GM12878 (cell line): Measurements from ENCODE around the gene DCAF7. TPM values are rescaled to one million over a fixed set of nuclear protein-coding genes. Genes with fewer than 3 reads are reported as not detected.

ENCODE experiments used
- BCL11A ChIP-seq: IDR thresholded peaks from 2 replicates; pipeline ENCODE4 v1.6.1; 2011; ENCODE audit warnings: low read depth, low read length
- CBX3 ChIP-seq: fragments of 200-600 bp; sonication (generic); IDR thresholded peaks from 2 replicates; pipeline ENCODE4 v1.6.1; 2016; ENCODE audit warnings: low read depth, borderline replicate concordance
- EP300 ChIP-seq, 2 experiments: fragments of 150-350 bp in 1 of 2; IDR thresholded peaks; 2 replicates each; pipeline ENCODE4 v1.6.1; 2011 to 2012; ENCODE audit warnings: low read depth in 2 of 2, low read length in 2 of 2, borderline replicate concordance in 1 of 2, improper control_type of control experiment in 1 of 2, inconsistent platforms in 1 of 2; ENCODE audit not compliant: control insufficient read depth in 1 of 2
- GABPA ChIP-seq: IDR thresholded peaks from 2 replicates; pipeline ENCODE4 v1.6.1; 2014; ENCODE audit warnings: antibody characterized with exemption, low read depth, mild to moderate bottlenecking, inconsistent platforms
- GATAD2B ChIP-seq: fragments of 450-650 bp; conservative IDR thresholded peaks from 2 replicates; pipeline ENCODE4 v1.6.1; 2017; ENCODE audit warnings: low read depth, mild to moderate bottlenecking, moderate library complexity
- HDAC6 ChIP-seq: fragments of 200-600 bp; sonication (generic); IDR thresholded peaks from one replicate; pipeline ENCODE4 v1.8.0; 2017; ENCODE audit warnings: antibody characterized with exemption; ENCODE audit not compliant: unreplicated experiment
- IKZF2 ChIP-seq, 2 experiments: fragments of 450-650 bp; IDR thresholded peaks; 2 replicates each; pipeline ENCODE4 v1.6.1; 2017; ENCODE audit warnings: mild to moderate bottlenecking in 2 of 2, moderate library complexity in 2 of 2
- IRF5 ChIP-seq: fragments of 450-650 bp; IDR thresholded peaks from 2 replicates; pipeline ENCODE4 v1.6.1; 2017; ENCODE audit warnings: borderline replicate concordance
- KDM1A ChIP-seq: fragments of 200-600 bp; sonication (generic); IDR thresholded peaks from 2 replicates; pipeline ENCODE4 v1.6.1; 2016; ENCODE audit warnings: borderline replicate concordance
- MAX ChIP-seq: IDR thresholded peaks from 2 replicates; pipeline ENCODE4 v1.6.1; 2012; ENCODE audit warnings: low read depth, low read length, improper control_type of control experiment
- NBN ChIP-seq: fragments of 450-650 bp; IDR thresholded peaks from 2 replicates; pipeline ENCODE4 v1.6.1; 2016
- PKNOX1 ChIP-seq: fragments of 450-650 bp; IDR thresholded peaks from 2 replicates; pipeline ENCODE4 v1.6.1; 2016; ENCODE audit warnings: mild to moderate bottlenecking
- PML ChIP-seq: IDR thresholded peaks from 2 replicates; pipeline ENCODE4 v1.6.1; 2012; ENCODE audit warnings: low read length, inconsistent platforms
- POLR2AphosphoS2 ChIP-seq: IDR thresholded peaks from 2 replicates; pipeline ENCODE4 v1.6.1; 2011; ENCODE audit warnings: low read depth, mild to moderate bottlenecking, low read length, improper control_type of control experiment, moderate library complexity
- RELA ChIP-seq: fragments of 450-650 bp; IDR thresholded peaks from 2 replicates; pipeline ENCODE4 v1.8.0; 2014; ENCODE audit warnings: borderline replicate concordance; ENCODE audit not compliant: partially characterized antibody
- SKIL ChIP-seq: fragments of 450-650 bp; IDR thresholded peaks from 2 replicates; pipeline ENCODE4 v1.6.1; 2017; ENCODE audit warnings: mild to moderate bottlenecking, low read depth, inconsistent platforms; ENCODE audit not compliant: poor library complexity, severe bottlenecking
- SPI1 ChIP-seq: IDR thresholded peaks from 2 replicates; pipeline ENCODE4 v1.6.1; 2011; ENCODE audit warnings: low read depth, mild to moderate bottlenecking, low read length, moderate library complexity, borderline replicate concordance; ENCODE audit not compliant: insufficient read depth
- ZBED1 ChIP-seq: IDR thresholded peaks from 2 replicates; pipeline ENCODE4 v1.6.1; 2016; ENCODE audit warnings: borderline replicate concordance
- polyA plus RNA-seq, 11 experiments: library from polyadenylated mRNA; depleted of rRNA in 4 of 11; unstranded in 6 of 11; stranded (reverse) in 5 of 11; fragments of >200 nt; fragmentation: Nextera tagmentation in 4 of 11; fragmentation: Illumina TruSeq in 1 of 11; extraction: Ambion mirVana in 4 of 11; extraction: Trizol in 1 of 11; gene quantifications; 1 replicate in 1 of 11; 2 replicates in 10 of 11; pipeline versions ENCODE4 v1.2.1 to v1.2.3, GENCODE V29; 2011 to 2016; ENCODE audit warnings: inconsistent platforms in 2 of 11, missing spikeins in 2 of 11, low read depth in 1 of 11
- total RNA-seq, 4 experiments: library from RNA; depleted of rRNA in 3 of 4; stranded (reverse); fragments of >200 nt in 3 of 4; fragmentation: Illumina TruSeq in 1 of 4; extraction: Trizol in 1 of 4; gene quantifications; 2 replicates each; pipeline versions ENCODE4 v1.2.1 to v1.2.3, GENCODE V29; 2013 to 2021
- TF ChIP-seq, protein P1 (sequence below): fragments of 450-650 bp; formaldehyde crosslinking; IDR thresholded peaks from 2 replicates; pipeline ENCODE4 v1.4.0; 2022; ENCODE audit warnings: mild to moderate bottlenecking, moderate library complexity
- TF ChIP-seq, protein P2 (sequence below): IDR thresholded peaks from 2 replicates; pipeline ENCODE4 v1.6.1; 2011; ENCODE audit warnings: low read depth, low read length, improper control_type of control experiment, borderline replicate concordance

Gene DCAF7
- total and polyA plus RNA-seq, 10 of the 15 experiments (the other 5 are each of a cell fraction or from before 2014, with no cell fraction given): 27.0 to 103 (median 54.5) TPM

DNA sequence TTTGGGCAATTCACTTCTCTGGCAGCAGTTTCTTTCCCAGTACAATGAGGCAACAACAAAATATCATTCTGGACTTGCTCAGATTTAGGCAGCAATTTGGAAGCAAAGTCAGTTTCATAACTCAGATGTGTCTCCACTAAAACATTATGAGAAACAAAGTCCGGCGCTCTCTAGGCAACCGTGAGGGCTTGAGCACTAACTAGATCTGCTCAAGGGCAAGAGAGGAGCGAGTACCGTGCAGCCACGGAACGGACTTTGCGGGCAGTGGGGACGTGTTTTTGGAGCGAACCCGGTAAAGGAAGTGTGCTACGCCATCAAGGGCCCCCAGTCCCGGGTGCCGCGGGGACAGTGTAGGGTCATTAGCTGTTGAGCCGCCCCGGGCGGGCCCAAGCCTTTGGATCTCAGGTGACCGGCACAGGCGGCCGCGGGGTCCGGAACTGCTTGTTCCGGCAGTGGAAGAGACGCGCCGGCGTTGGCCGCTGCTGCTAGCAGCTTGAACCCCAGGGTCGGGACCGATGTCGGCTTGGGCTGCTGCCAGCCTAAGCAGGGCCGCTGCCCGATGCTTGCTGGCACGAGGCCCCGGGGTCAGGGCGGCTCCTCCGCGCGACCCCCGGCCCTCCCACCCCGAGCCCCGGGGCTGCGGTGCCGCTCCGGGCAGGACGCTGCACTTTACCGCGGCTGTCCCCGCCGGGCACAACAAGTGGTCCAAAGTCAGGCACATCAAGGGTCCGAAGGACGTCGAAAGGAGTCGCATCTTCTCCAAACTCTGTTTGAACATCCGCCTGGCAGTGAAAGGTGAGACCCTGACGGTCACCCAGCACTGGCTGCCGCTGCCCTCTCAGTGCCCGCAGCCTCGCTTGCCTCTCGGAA lies 50.5 kb downstream of the DCAF7 start, which contains the start of gene TACO1 (continued):
- TF ChIP-seq RELA (peak; percentile 72), GABPA (peak; percentile 99), SKIL (peak; percentile 31), MAX (no peak), HDAC6 (peak; percentile 59), IKZF2 (IDR thresholded peaks at IDR 0.05) (peak in 1 of 2 experiments; percentile 26; a peak in 1 of 4 replicates), POLR2AphosphoS2 (peak; percentile 68; the same call in 1 of the 2 replicates), EP300 (IDR thresholded peaks at IDR 0.05; ENCODE audit: borderline replicate concordance in 1 of 2, control insufficient read depth in 1 of 2, low read depth in 2 of 2, low read length in 2 of 2) (no peak), ZBED1 (peak; percentile 80; the same call in 1 of the 2 replicates), SPI1 (no peak), PML (peak; percentile 74; the same call in 1 of the 2 replicates), BCL11A (peak; percentile 35; the same call in 1 of the 2 replicates), GATAD2B (peak; percentile 55; the same call in 1 of the 2 replicates), NBN (peak; percentile 85), CBX3 (no peak), IRF5 (0 out of 2 replicates have a peak, but pooled peaks have one; percentile 22), KDM1A (no peak), PKNOX1 (peak; percentile 63)
- TF ChIP-seq, protein P1, sequence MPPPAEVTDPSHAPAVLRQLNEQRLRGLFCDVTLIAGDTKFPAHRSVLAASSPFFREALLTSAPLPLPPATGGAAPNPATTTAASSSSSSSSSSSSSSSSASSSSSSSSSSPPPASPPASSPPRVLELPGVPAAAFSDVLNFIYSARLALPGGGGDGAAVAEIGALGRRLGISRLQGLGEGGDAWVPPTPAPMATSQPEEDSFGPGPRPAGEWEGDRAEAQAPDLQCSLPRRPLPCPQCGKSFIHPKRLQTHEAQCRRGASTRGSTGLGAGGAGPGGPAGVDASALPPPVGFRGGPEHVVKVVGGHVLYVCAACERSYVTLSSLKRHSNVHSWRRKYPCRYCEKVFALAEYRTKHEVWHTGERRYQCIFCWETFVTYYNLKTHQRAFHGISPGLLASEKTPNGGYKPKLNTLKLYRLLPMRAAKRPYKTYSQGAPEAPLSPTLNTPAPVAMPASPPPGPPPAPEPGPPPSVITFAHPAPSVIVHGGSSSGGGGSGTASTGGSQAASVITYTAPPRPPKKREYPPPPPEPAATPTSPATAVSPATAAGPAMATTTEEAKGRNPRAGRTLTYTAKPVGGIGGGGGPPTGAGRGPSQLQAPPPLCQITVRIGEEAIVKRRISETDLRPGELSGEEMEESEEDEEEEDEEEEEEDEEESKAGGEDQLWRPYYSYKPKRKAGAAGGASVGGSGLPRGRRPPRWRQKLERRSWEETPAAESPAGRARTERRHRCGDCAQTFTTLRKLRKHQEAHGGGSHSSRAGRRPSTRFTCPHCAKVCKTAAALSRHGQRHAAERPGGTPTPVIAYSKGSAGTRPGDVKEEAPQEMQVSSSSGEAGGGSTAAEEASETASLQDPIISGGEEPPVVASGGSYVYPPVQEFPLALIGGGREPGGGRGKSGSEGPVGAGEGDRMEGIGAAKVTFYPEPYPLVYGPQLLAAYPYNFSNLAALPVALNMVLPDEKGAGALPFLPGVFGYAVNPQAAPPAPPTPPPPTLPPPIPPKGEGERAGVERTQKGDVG (CRISPR knock-in tag): no peak
- TF ChIP-seq, protein P2, sequence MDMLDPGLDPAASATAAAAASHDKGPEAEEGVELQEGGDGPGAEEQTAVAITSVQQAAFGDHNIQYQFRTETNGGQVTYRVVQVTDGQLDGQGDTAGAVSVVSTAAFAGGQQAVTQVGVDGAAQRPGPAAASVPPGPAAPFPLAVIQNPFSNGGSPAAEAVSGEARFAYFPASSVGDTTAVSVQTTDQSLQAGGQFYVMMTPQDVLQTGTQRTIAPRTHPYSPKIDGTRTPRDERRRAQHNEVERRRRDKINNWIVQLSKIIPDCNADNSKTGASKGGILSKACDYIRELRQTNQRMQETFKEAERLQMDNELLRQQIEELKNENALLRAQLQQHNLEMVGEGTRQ: no peak
